Measurements from ENCODE around the gene CTF1. TPM values are rescaled to one million over a fixed set of nuclear protein-coding genes. Genes with fewer than 3 reads are reported as not detected.
A peak's percentile ranks its signal among the peaks of the same experiment; 100 is the strongest.

The CTF1 gene
- total RNA-seq, 1 experiment from 2014 or later = 11.6 TPM

DNA sequence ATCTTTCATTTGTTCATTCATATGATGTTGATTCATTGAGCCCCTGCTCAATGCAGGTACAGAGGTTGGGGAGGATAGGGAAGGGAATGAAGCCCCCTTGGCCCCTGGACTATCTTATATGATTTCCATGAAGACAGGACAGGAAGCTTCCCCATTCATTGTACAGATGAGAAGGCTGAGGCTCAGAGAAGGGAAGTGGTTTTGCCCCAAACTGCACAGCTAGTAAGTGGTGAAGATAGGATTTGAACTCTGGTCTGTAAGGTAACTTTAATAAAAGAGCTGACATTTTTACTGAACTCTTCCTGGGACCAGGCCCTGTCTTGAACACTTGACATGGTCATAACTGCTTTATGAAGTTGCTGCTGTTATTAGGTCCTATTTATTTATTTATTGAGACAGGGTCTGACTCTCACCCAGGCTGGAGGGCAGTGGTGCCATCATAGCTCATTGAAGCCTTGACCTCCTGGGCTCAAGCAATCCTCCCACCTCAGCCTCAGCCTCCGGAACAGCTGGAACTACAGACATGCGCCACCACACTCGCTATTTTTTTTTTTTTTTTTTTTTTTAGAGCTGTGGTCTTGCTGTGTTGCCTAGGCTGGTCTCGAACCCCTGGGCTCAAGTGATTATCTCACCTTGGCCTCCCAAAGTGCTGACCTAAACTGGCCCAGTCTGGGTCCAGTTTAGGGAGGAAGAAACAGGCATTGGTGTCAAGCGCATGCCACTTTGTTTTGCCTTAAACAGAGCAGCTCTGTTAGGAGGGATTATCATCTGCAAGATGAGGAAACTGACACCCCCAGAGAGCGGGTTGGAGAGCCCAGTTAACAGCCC, 5.0 kb downstream of the CTF1 start:
- TF ChIP-seq EZH2 (IDR thresholded peaks at IDR 0.05; ENCODE audit: low read depth) = no peak
- TF ChIP-seq, protein P1, sequence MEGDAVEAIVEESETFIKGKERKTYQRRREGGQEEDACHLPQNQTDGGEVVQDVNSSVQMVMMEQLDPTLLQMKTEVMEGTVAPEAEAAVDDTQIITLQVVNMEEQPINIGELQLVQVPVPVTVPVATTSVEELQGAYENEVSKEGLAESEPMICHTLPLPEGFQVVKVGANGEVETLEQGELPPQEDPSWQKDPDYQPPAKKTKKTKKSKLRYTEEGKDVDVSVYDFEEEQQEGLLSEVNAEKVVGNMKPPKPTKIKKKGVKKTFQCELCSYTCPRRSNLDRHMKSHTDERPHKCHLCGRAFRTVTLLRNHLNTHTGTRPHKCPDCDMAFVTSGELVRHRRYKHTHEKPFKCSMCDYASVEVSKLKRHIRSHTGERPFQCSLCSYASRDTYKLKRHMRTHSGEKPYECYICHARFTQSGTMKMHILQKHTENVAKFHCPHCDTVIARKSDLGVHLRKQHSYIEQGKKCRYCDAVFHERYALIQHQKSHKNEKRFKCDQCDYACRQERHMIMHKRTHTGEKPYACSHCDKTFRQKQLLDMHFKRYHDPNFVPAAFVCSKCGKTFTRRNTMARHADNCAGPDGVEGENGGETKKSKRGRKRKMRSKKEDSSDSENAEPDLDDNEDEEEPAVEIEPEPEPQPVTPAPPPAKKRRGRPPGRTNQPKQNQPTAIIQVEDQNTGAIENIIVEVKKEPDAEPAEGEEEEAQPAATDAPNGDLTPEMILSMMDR (conservative IDR thresholded peaks at IDR 0.05) = no peak
- H3K9me2 ChIP-seq (ENCODE audit: insufficient read depth) = no peaks in the 10 kb centered on the region
- peaks cover 19% of the 10 kb centered on the region; the same call in 1 of the 2 replicates for H3K4me1 ChIP-seq (replicated peaks; ENCODE audit: insufficient read depth)
- intact Hi-C loops (cut with micrococcal nuclease; ENCODE audit: unreplicated experiment) = loop anchor here (2.0 kb wide), 1 partner anchor 19 kb away; no protein-coding TSS in a partner anchor
- no peak for DNase-seq
- H3K9me3 ChIP-seq (ENCODE audit: insufficient read depth, low read depth) = no peaks in the 10 kb centered on the region
- H3K27ac ChIP-seq = no peak overlapping the region
- peak overlapping the region; percentile 87 for H2AFZ ChIP-seq
- peak overlapping the region; percentile 73 for H3K4me3 ChIP-seq
- no peaks in the 10 kb centered on the region for H4K20me1 ChIP-seq (ENCODE audit: insufficient read depth)
- H3K79me2 ChIP-seq (ENCODE audit: low read depth) = no peaks in the 10 kb centered on the region
- peak overlapping the region; percentile 90 for H3K4me2 ChIP-seq
- H3K27me3 ChIP-seq (ENCODE audit: insufficient read depth, low read depth) = no peaks in the 10 kb centered on the region
- BruUV-seq (replicated peaks) = TSS peak; percentile 13
- H3F3A ChIP-seq (ENCODE audit: insufficient read depth, low read depth) = peaks cover 38% of the 10 kb centered on the region
- ChIA-PET POLR2A (ENCODE audit: unreplicated experiment) (interaction anchor here (0.5 to 0.9 kb wide), 4 partner anchors 153 to 542 kb away, joined by 3 read pairs; partner anchors contain the start of gene PHKG2), CTCF (interaction anchor here (0.6 to 1.6 kb wide), 4 partner anchors 45 to 272 kb away, joined by 3 to 12 read pairs (median 4); no protein-coding TSS in a partner anchor)
- no peaks in the 10 kb centered on the region for H3K36me3 ChIP-seq (ENCODE audit: low read depth)

DNA sequence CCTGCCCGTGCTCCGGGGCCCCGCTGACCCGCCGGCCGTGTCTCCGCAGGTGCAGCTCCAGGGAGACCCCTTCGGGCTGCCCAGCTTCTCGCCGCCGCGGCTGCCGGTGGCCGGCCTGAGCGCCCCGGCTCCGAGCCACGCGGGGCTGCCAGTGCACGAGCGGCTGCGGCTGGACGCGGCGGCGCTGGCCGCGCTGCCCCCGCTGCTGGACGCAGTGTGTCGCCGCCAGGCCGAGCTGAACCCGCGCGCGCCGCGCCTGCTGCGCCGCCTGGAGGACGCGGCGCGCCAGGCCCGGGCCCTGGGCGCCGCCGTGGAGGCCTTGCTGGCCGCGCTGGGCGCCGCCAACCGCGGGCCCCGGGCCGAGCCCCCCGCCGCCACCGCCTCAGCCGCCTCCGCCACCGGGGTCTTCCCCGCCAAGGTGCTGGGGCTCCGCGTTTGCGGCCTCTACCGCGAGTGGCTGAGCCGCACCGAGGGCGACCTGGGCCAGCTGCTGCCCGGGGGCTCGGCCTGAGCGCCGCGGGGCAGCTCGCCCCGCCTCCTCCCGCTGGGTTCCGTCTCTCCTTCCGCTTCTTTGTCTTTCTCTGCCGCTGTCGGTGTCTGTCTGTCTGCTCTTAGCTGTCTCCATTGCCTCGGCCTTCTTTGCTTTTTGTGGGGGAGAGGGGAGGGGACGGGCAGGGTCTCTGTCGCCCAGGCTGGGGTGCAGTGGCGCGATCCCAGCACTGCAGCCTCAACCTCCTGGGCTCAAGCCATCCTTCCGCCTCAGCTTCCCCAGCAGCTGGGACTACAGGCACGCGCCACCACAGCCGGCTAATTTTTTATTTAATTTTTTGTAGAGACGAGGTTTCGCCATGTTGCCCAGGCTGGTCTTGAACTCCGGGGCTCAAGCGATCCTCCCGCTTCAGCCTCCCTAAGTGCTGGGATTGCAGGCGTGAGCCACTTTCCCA, 5.9 kb downstream of the CTF1 start:
- peak overlapping the region; percentile 92 for H2AFZ ChIP-seq
- TF ChIP-seq, protein P1 (conservative IDR thresholded peaks at IDR 0.05) = 0 out of 2 replicates have a peak, but pooled peaks have one; percentile 25
- TF ChIP-seq EZH2 (IDR thresholded peaks at IDR 0.05; ENCODE audit: low read depth) = no peak
- H3K9me2 ChIP-seq (ENCODE audit: insufficient read depth) = no peaks in the 10 kb centered on the region
- H3K4me2 ChIP-seq = peak overlapping the region; percentile 90
- H3K27me3 ChIP-seq (ENCODE audit: insufficient read depth, low read depth) = no peaks in the 10 kb centered on the region
- DNase-seq = peak in 1 of 2 experiments; percentile 82
- peak overlapping the region; percentile 73 for H3K4me3 ChIP-seq
- CTCF ChIA-PET = interaction anchor here (0.6 to 1.6 kb wide), 3 partner anchors 46 to 87 kb away, joined by 3 to 12 read pairs (median 4); no protein-coding TSS in a partner anchor
- H3K36me3 ChIP-seq (ENCODE audit: low read depth) = no peaks in the 10 kb centered on the region
- H4K20me1 ChIP-seq (ENCODE audit: insufficient read depth) = no peaks in the 10 kb centered on the region
- BruUV-seq (replicated peaks) = no TSS peak
- H3K79me2 ChIP-seq (ENCODE audit: low read depth) = no peaks in the 10 kb centered on the region
- no peak overlapping the region for H3K27ac ChIP-seq
- intact Hi-C loops (cut with micrococcal nuclease; ENCODE audit: unreplicated experiment) = loop anchor here (2.0 kb wide), 1 partner anchor 18 kb away; no protein-coding TSS in a partner anchor
- peaks cover 16% of the 10 kb centered on the region; the same call in 1 of the 2 replicates for H3K4me1 ChIP-seq (replicated peaks; ENCODE audit: insufficient read depth)
- no peaks in the 10 kb centered on the region for H3K9me3 ChIP-seq (ENCODE audit: insufficient read depth, low read depth)
- POLR2A ChIA-PET (ENCODE audit: unreplicated experiment) = interaction anchor here (0.5 to 0.9 kb wide), 3 partner anchors 85 to 541 kb away, joined by 3 read pairs; partner anchors contain the start of gene PHKG2
- peaks cover 32% of the 10 kb centered on the region; the same call in 1 of the 2 replicates for H3F3A ChIP-seq (ENCODE audit: insufficient read depth, low read depth)

DNA sequence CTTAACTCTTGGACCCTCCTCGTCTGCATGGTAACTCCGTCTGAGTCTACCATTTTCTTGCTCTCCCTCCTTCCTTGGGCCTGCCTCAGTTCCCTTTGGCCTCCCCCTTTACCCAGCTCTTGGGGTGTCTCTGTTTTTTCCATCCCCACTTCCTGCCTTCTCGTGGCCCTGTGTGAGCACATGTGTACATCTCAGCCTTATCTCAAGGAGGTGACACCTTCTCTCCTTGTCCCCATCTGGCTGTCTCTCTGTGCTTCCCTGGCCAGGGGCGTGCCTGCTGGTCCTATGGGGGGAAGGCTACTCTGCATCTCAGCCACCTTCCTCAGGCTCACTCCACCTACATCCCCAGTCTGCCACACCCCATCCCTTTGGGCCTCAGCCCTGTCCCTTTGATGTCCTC, 6.6 kb downstream of the CTF1 start:
- H3K9me2 ChIP-seq (ENCODE audit: insufficient read depth) = no peaks in the 10 kb centered on the region
- H4K20me1 ChIP-seq (ENCODE audit: insufficient read depth) = no peaks in the 10 kb centered on the region
- DNase-seq = no peak
- no peaks in the 10 kb centered on the region for H3K27me3 ChIP-seq (ENCODE audit: insufficient read depth, low read depth)
- H3F3A ChIP-seq (ENCODE audit: insufficient read depth, low read depth) = peaks cover 36% of the 10 kb centered on the region; the same call in 1 of the 2 replicates
- 0 out of 2 replicates have a peak, but pooled peaks cover 12% of the 10 kb centered on the region for H3K4me1 ChIP-seq (replicated peaks; ENCODE audit: insufficient read depth)
- intact Hi-C loops (cut with micrococcal nuclease; ENCODE audit: unreplicated experiment) = loop anchor here (2.0 kb wide), 1 partner anchor 18 kb away; no protein-coding TSS in a partner anchor
- CTCF ChIA-PET = no interaction called here
- POLR2A ChIA-PET (ENCODE audit: unreplicated experiment) = no interaction called here
- no peaks in the 10 kb centered on the region for H3K9me3 ChIP-seq (ENCODE audit: insufficient read depth, low read depth)
- H2AFZ ChIP-seq = peak overlapping the region; percentile 92; the same call in 1 of the 2 replicates
- no peaks in the 10 kb centered on the region for H3K79me2 ChIP-seq (ENCODE audit: low read depth)
- no peak overlapping the region for H3K4me3 ChIP-seq
- peak overlapping the region; percentile 79; the same call in 1 of the 2 replicates for H3K4me2 ChIP-seq
- TF ChIP-seq, protein P1 (conservative IDR thresholded peaks at IDR 0.05) = no peak
- no peak for TF ChIP-seq EZH2 (IDR thresholded peaks at IDR 0.05; ENCODE audit: low read depth)
- BruUV-seq (replicated peaks) = TSS peak; percentile 4
- H3K27ac ChIP-seq = no peak overlapping the region
- H3K36me3 ChIP-seq (ENCODE audit: low read depth) = no peaks in the 10 kb centered on the region
